GM21390 (cell line): ENCODE data around the gene HERC6.
A peak's percentile ranks its signal among the peaks of the same experiment; 100 is the strongest.
"Not testable (repeated sequence)": the region's sequence is repeated elsewhere in the genome, so short reads cannot be mapped to it uniquely, and the experiment has no call there.

Experiments used
- ATAC-seq: cut with Tn5 transposase; IDR thresholded peaks from one replicate; pipeline ENCODE4 v1.9.1; 2021; ENCODE audit not compliant: unreplicated experiment

HERC6 gene

GRCh38 chr4:88390128-88390527, 11.5 kb downstream of the HERC6 start:
- ATAC-seq: no peak

GRCh38 chr4:88391703-88392102, 13.1 kb downstream of the HERC6 start:
- ATAC-seq: no peak

GRCh38 chr4:88396681-88397080, 18.0 kb downstream of the HERC6 start:
- ATAC-seq: no peak

- ATAC-seq: no peak
Observed at GRCh38 chr4:88398381-88398780, 19.7 kb downstream of the HERC6 start.

GRCh38 chr4:88409206-88409605, 30.6 kb downstream of the HERC6 start:
- ATAC-seq: no peak

GRCh38 chr4:88409789-88410188, 31.1 kb downstream of the HERC6 start:
- no peak for ATAC-seq

- peak; percentile 71 for ATAC-seq
Observed at GRCh38 chr4:88411491-88412096, 32.9 kb downstream of the HERC6 start.

- ATAC-seq: no peak
Observed at GRCh38 chr4:88413801-88414200, 35.1 kb downstream of the HERC6 start.

- ATAC-seq: no peak
Observed at GRCh38 chr4:88414755-88415154, 36.1 kb downstream of the HERC6 start.

GRCh38 chr4:88415982-88416381, 37.3 kb downstream of the HERC6 start:
- no peak for ATAC-seq

GRCh38 chr4:88418411-88418810, 39.8 kb downstream of the HERC6 start:
- no peak for ATAC-seq

GRCh38 chr4:88419874-88420273, 41.2 kb downstream of the HERC6 start:
- ATAC-seq: peak; percentile 81

- no peak for ATAC-seq
Observed at GRCh38 chr4:88420844-88421243, 42.2 kb downstream of the HERC6 start.

- ATAC-seq: no peak
Observed at GRCh38 chr4:88422403-88422802, 43.8 kb downstream of the HERC6 start.

- ATAC-seq: no peak
Observed at GRCh38 chr4:88429401-88429800, 50.7 kb downstream of the HERC6 start.

- ATAC-seq: no peak
Observed at GRCh38 chr4:88435987-88436693, 57.5 kb downstream of the HERC6 start.

- ATAC-seq: not testable (repeated sequence)
Observed at GRCh38 chr4:88437873-88438272, 59.2 kb downstream of the HERC6 start.

- ATAC-seq: no peak
Observed at GRCh38 chr4:88439161-88439760, 60.6 kb downstream of the HERC6 start.

GRCh38 chr4:88440146-88440545, 61.5 kb downstream of the HERC6 start:
- ATAC-seq: no peak

GRCh38 chr4:88441696-88442095, 63.0 kb downstream of the HERC6 start:
- ATAC-seq: no peak

GRCh38 chr4:88442689-88443191, 64.1 kb downstream of the HERC6 start:
- ATAC-seq: no peak

- no peak for ATAC-seq
Observed at GRCh38 chr4:88443486-88443885, 64.8 kb downstream of the HERC6 start.
